ENCODE data around the gene SYN1.

GRCh38 chrX:47561659-47562151, 58.0 kb downstream of the SYN1 start:
- no peak for TF ChIP-seq FOXA1 (IDR thresholded peaks at IDR 0.05)
- TF ChIP-seq, protein P1, sequence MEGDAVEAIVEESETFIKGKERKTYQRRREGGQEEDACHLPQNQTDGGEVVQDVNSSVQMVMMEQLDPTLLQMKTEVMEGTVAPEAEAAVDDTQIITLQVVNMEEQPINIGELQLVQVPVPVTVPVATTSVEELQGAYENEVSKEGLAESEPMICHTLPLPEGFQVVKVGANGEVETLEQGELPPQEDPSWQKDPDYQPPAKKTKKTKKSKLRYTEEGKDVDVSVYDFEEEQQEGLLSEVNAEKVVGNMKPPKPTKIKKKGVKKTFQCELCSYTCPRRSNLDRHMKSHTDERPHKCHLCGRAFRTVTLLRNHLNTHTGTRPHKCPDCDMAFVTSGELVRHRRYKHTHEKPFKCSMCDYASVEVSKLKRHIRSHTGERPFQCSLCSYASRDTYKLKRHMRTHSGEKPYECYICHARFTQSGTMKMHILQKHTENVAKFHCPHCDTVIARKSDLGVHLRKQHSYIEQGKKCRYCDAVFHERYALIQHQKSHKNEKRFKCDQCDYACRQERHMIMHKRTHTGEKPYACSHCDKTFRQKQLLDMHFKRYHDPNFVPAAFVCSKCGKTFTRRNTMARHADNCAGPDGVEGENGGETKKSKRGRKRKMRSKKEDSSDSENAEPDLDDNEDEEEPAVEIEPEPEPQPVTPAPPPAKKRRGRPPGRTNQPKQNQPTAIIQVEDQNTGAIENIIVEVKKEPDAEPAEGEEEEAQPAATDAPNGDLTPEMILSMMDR (IDR thresholded peaks at IDR 0.05; ENCODE audit: low read depth, low read length, missing input control) = no peak
- TF ChIP-seq, protein P2, sequence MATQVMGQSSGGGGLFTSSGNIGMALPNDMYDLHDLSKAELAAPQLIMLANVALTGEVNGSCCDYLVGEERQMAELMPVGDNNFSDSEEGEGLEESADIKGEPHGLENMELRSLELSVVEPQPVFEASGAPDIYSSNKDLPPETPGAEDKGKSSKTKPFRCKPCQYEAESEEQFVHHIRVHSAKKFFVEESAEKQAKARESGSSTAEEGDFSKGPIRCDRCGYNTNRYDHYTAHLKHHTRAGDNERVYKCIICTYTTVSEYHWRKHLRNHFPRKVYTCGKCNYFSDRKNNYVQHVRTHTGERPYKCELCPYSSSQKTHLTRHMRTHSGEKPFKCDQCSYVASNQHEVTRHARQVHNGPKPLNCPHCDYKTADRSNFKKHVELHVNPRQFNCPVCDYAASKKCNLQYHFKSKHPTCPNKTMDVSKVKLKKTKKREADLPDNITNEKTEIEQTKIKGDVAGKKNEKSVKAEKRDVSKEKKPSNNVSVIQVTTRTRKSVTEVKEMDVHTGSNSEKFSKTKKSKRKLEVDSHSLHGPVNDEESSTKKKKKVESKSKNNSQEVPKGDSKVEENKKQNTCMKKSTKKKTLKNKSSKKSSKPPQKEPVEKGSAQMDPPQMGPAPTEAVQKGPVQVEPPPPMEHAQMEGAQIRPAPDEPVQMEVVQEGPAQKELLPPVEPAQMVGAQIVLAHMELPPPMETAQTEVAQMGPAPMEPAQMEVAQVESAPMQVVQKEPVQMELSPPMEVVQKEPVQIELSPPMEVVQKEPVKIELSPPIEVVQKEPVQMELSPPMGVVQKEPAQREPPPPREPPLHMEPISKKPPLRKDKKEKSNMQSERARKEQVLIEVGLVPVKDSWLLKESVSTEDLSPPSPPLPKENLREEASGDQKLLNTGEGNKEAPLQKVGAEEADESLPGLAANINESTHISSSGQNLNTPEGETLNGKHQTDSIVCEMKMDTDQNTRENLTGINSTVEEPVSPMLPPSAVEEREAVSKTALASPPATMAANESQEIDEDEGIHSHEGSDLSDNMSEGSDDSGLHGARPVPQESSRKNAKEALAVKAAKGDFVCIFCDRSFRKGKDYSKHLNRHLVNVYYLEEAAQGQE (IDR thresholded peaks at IDR 0.05) = no peak
- no peak for TF ChIP-seq RAD21 (IDR thresholded peaks at IDR 0.05)
